K562 (cell line): ENCODE measurements around the gene ARHGAP4. TPM values are rescaled to one million over a fixed set of nuclear protein-coding genes. Genes with fewer than 3 reads are reported as not detected.

ENCODE experiments used
- CBFB ChIP-seq: sonication (generic); formaldehyde crosslinking; IDR thresholded peaks from 2 replicates; pipeline ENCODE4 v1.4.0; 2020; ENCODE audit warnings: mild to moderate bottlenecking, missing genetic modification reagents
- CCNT2 ChIP-seq: IDR thresholded peaks from 2 replicates; pipeline ENCODE4 v1.6.1; 2011; ENCODE audit warnings: borderline replicate concordance, low read depth, mild to moderate bottlenecking, moderate library complexity, mixed read lengths, low read length; ENCODE audit not compliant: insufficient read length; ENCODE audit errors: extremely low read depth
- HDAC2 ChIP-seq: fragments of 450-650 bp; IDR thresholded peaks from 2 replicates; pipeline ENCODE4 v1.6.1; 2016; ENCODE audit warnings: mild to moderate bottlenecking
- MTA3 ChIP-seq: fragments of 450-650 bp; formaldehyde crosslinking; IDR thresholded peaks from 2 replicates; pipeline ENCODE4 v1.6.1; 2017; ENCODE audit warnings: mild to moderate bottlenecking, borderline replicate concordance
- NEUROD1 ChIP-seq: fragments of 150-350 bp; IDR thresholded peaks from 2 replicates; pipeline ENCODE4 v1.6.1; 2014; ENCODE audit warnings: borderline replicate concordance, low read length, low read depth; ENCODE audit not compliant: partially characterized antibody
- PPARD ChIP-seq: fragments of 250-450 bp; sonication (Bioruptor Pico); IDR thresholded peaks from 2 replicates; pipeline ENCODE4 v1.8.0; 2022; ENCODE audit warnings: inconsistent platforms, mild to moderate bottlenecking, moderate library complexity
- RBFOX2 ChIP-seq: fragments of 200-400 bp; formaldehyde crosslinking; IDR thresholded peaks from 2 replicates; pipeline ENCODE4 v1.6.1; 2017; ENCODE audit warnings: low read depth, mild to moderate bottlenecking, low read length, moderate library complexity
- SMARCE1 ChIP-seq: fragments of 450-650 bp; IDR thresholded peaks from 2 replicates; pipeline ENCODE4 v1.7.1; 2016; ENCODE audit warnings: mild to moderate bottlenecking
- TBL1XR1 ChIP-seq, 2 experiments: IDR thresholded peaks; 2 replicates each; pipeline ENCODE4 v1.6.1; 2012; ENCODE audit warnings: improper control_type of control experiment in 2 of 2, low read length in 2 of 2, mild to moderate bottlenecking in 1 of 2
- XRCC5 ChIP-seq: fragments of 200-400 bp; formaldehyde crosslinking; IDR thresholded peaks from 2 replicates; pipeline ENCODE4 v1.6.1; 2017; ENCODE audit warnings: low read depth, mild to moderate bottlenecking, low read length
- ZKSCAN3 ChIP-seq: fragments of 250-450 bp; sonication (Bioruptor Pico); IDR thresholded peaks from 2 replicates; pipeline ENCODE4 v1.4.0; 2020
- polyA plus RNA-seq, 8 experiments: library from polyadenylated mRNA; depleted of rRNA in 4 of 8; stranded (reverse) in 5 of 8; unstranded in 3 of 8; fragments of >200 nt; fragmentation: Nextera tagmentation in 2 of 8; fragmentation: Illumina TruSeq in 1 of 8; extraction: Ambion mirVana in 2 of 8; extraction: Trizol in 1 of 8; gene quantifications; 2 replicates each; pipeline versions ENCODE4 v1.2.1 to v1.2.3, GENCODE V29; 2011 to 2014; ENCODE audit warnings: inconsistent platforms in 1 of 8, missing spikeins in 1 of 8
- total RNA-seq, 7 experiments: library from RNA; depleted of rRNA in 6 of 7; stranded (reverse); fragments of >200 nt in 6 of 7; fragmentation: Illumina TruSeq in 2 of 7; extraction: Trizol in 2 of 7; gene quantifications; 2 replicates each; pipeline versions ENCODE4 v1.2.1 to v1.2.3, GENCODE V29; 2011 to 2021; ENCODE audit warnings: low replicate concordance in 1 of 7
- TF ChIP-seq, protein P1 (sequence below): sonication (generic); formaldehyde crosslinking; IDR thresholded peaks from 2 replicates; pipeline ENCODE4 v1.8.1; 2023; ENCODE audit warnings: mild to moderate bottlenecking, missing genetic modification reagents
- TF ChIP-seq, protein P2 (sequence below), 2 experiments: fragments of 450-650 bp; formaldehyde crosslinking in 1 of 2; IDR thresholded peaks; 2 replicates each; pipeline versions ENCODE4 v1.4.0 to v1.6.1; 2014 to 2020; ENCODE audit warnings: mild to moderate bottlenecking in 2 of 2, borderline replicate concordance in 1 of 2, low read depth in 1 of 2
- TF ChIP-seq, protein P3 (sequence below): sonication (generic); formaldehyde crosslinking; IDR thresholded peaks from 2 replicates; pipeline ENCODE4 v1.8.0; 2022; ENCODE audit warnings: mild to moderate bottlenecking, missing genetic modification reagents
- TF ChIP-seq, protein P4 (sequence below): fragments of 250-450 bp; sonication (Bioruptor Pico); IDR thresholded peaks from 2 replicates; pipeline ENCODE4 v1.9.0; 2021; ENCODE audit warnings: mild to moderate bottlenecking

ARHGAP4 gene
- total and polyA plus RNA-seq, 9 of the 15 experiments (the other 6 are each of a cell fraction or from before 2014, with no cell fraction given): 0.30 to 81.8 (median 13.5) TPM

DNA sequence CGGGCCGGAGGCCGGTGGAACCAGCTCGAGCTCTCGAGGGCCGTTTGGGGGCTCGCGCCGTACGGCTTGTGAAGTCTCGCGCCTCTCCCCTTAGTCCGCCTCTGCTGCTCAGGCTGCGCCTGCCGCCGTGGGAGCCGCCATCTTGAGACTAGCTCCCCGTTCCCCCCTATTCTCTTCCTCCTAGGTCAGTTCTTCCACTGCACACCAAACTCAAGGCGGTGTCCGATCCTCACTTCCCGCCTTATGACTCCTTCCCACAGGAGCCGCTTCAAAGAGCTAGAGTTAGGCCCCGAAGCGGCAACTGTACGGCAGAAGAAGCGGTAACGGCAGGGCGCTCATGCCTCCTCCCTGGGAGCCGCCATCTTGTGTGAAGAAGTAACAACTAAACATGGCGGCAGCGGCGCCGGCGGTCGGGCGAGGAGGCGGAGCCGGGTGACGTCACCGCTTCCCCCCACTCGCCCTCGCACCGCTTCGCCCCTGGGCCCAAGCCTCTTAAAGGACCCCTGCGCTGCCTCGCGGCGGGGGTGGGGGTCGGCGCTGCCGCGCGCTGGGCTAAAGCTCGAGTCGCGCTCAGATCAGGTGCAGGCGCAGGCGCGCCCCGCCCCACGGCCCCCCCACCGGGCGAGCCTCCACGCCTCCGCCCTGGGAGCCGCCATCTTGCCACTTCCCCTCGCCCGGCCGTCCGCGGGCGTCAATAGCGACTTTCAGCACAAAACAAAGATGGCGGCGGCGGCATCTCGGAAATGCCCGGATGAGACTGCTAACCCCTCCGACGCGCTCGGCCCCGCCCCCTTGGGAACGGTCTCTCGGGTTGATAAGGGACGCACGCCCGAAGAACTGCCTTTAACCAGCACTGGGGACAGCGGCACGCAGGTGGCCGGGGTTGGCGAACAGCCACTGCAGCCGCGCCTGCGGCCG, 45.6 kb upstream of the ARHGAP4 start, which contains the start of gene HCFC1 (continued):
- TF ChIP-seq RBFOX2 (peak; percentile 91), CBFB (CRISPR knock-in tag) (0 out of 2 replicates have a peak, but pooled peaks have one; percentile 44), PPARD (no peak), TBL1XR1 (IDR thresholded peaks at IDR 0.05; ENCODE audit: low read length in 2 of 2) (0 out of 4 replicates have a peak, but pooled peaks of 1 of the 2 experiments have one; percentile 8), HDAC2 (no peak), NEUROD1 (no peak), ZKSCAN3 (no peak), CCNT2 (no peak), XRCC5 (no peak), MTA3 (peak; percentile 43; the same call in 1 of the 2 replicates), SMARCE1 (no peak)
- TF ChIP-seq, protein P1, sequence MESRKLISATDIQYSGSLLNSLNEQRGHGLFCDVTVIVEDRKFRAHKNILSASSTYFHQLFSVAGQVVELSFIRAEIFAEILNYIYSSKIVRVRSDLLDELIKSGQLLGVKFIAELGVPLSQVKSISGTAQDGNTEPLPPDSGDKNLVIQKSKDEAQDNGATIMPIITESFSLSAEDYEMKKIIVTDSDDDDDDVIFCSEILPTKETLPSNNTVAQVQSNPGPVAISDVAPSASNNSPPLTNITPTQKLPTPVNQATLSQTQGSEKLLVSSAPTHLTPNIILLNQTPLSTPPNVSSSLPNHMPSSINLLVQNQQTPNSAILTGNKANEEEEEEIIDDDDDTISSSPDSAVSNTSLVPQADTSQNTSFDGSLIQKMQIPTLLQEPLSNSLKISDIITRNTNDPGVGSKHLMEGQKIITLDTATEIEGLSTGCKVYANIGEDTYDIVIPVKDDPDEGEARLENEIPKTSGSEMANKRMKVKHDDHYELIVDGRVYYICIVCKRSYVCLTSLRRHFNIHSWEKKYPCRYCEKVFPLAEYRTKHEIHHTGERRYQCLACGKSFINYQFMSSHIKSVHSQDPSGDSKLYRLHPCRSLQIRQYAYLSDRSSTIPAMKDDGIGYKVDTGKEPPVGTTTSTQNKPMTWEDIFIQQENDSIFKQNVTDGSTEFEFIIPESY (CRISPR knock-in tag): no peak
- TF ChIP-seq, protein P2, sequence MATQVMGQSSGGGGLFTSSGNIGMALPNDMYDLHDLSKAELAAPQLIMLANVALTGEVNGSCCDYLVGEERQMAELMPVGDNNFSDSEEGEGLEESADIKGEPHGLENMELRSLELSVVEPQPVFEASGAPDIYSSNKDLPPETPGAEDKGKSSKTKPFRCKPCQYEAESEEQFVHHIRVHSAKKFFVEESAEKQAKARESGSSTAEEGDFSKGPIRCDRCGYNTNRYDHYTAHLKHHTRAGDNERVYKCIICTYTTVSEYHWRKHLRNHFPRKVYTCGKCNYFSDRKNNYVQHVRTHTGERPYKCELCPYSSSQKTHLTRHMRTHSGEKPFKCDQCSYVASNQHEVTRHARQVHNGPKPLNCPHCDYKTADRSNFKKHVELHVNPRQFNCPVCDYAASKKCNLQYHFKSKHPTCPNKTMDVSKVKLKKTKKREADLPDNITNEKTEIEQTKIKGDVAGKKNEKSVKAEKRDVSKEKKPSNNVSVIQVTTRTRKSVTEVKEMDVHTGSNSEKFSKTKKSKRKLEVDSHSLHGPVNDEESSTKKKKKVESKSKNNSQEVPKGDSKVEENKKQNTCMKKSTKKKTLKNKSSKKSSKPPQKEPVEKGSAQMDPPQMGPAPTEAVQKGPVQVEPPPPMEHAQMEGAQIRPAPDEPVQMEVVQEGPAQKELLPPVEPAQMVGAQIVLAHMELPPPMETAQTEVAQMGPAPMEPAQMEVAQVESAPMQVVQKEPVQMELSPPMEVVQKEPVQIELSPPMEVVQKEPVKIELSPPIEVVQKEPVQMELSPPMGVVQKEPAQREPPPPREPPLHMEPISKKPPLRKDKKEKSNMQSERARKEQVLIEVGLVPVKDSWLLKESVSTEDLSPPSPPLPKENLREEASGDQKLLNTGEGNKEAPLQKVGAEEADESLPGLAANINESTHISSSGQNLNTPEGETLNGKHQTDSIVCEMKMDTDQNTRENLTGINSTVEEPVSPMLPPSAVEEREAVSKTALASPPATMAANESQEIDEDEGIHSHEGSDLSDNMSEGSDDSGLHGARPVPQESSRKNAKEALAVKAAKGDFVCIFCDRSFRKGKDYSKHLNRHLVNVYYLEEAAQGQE (IDR thresholded peaks at IDR 0.05; ENCODE audit: borderline replicate concordance): peak; percentile 90
- TF ChIP-seq, protein P2 (CRISPR knock-in tag; IDR thresholded peaks at IDR 0.05; ENCODE audit: low read depth): peak; percentile 88; the same call in 1 of the 2 replicates
- TF ChIP-seq, protein P3, sequence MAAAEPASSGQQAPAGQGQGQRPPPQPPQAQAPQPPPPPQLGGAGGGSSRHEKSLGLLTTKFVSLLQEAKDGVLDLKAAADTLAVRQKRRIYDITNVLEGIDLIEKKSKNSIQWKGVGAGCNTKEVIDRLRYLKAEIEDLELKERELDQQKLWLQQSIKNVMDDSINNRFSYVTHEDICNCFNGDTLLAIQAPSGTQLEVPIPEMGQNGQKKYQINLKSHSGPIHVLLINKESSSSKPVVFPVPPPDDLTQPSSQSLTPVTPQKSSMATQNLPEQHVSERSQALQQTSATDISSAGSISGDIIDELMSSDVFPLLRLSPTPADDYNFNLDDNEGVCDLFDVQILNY (CRISPR knock-in tag): peak; percentile 23; the same call in 1 of the 2 replicates
- TF ChIP-seq, protein P4, sequence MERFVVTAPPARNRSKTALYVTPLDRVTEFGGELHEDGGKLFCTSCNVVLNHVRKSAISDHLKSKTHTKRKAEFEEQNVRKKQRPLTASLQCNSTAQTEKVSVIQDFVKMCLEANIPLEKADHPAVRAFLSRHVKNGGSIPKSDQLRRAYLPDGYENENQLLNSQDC (CRISPR knock-in tag): no peak
